ENCODE measurements around the gene BRME1. TPM values are rescaled to one million over a fixed set of nuclear protein-coding genes. Genes with fewer than 3 reads are reported as not detected.

BRME1 gene
- total and polyA plus RNA-seq, 2 donors from 2014 or later = 1.5 to 1.8 TPM

DNA sequence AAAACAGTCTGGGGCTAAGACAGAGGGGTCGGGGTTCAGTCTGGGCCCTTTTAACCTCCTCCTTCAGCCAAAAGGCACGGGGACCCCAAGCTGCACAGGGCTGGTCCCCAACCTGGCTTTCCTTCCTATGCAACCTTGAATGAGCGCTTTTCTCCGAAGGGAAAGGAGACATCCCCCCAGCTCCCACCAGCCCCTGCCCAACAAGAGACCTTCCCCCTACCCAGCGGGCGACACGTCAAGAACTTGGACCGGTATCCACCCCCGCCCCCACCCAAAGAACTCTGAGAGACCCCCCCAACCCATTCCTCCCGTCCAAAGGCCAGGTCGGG, 64.0 kb downstream of the BRME1 start:
- Histone ChIP-seq H3K9me3 (ENCODE audit: control insufficient read depth in 2 of 3, insufficient read depth in 1 of 3, low read length in 3 of 3) (no peaks in the 10 kb centered on the region), H3K4me1 (ENCODE audit: control insufficient read depth in 2 of 3, insufficient read depth in 2 of 3, low read depth in 1 of 3, low read length in 3 of 3) (peaks cover 0 to 37% (median 9%) of the 10 kb centered on the region in 3 donors)
- no peak for FAIRE-seq

GRCh38 chr19:13841086-13841961, 64.6 kb downstream of the BRME1 start:
- intact Hi-C loops (cut with DNase I) = no loop called here
- no peaks in the 10 kb centered on the region for H3K9me3 ChIP-seq (ENCODE audit: control insufficient read depth in 2 of 3, insufficient read depth in 1 of 3, low read length in 3 of 3)
- no peak for TF ChIP-seq CTCF (IDR thresholded peaks at IDR 0.05; ENCODE audit: borderline replicate concordance, extremely low read depth, insufficient read depth)
- H3K9ac ChIP-seq (ENCODE audit: low read length in 3 of 3) = peak overlapping the region in 2 of 3 donors; percentile 69 to 96
- peak overlapping the region; percentile 94 to 97 for H3K27ac ChIP-seq (ENCODE audit: low read depth in 2 of 2, low read length in 2 of 2)
- H3K4me1 ChIP-seq (ENCODE audit: control insufficient read depth in 2 of 3, insufficient read depth in 2 of 3, low read depth in 1 of 3, low read length in 3 of 3) = peaks cover 0 to 37% (median 6%) of the 10 kb centered on the region in 3 donors
- H3K36me3 ChIP-seq (ENCODE audit: control insufficient read depth in 2 of 3, insufficient read depth in 3 of 3, low read length in 3 of 3) = no peaks in the 10 kb centered on the region
- peak overlapping the region; percentile 44 to 80 (median 75) for H3K4me3 ChIP-seq (ENCODE audit: low read length in 3 of 3)
- FAIRE-seq (no peak), DNase-seq (peak in 2 of 5 donors; percentile 72 to 93)
- no peaks in the 10 kb centered on the region for H3K27me3 ChIP-seq (ENCODE audit: control insufficient read depth, insufficient read depth, low read length)

More for the DNA sequence above, 64.0 kb downstream of the BRME1 start:
- Histone ChIP-seq H3K36me3 (ENCODE audit: control insufficient read depth in 2 of 3, insufficient read depth in 3 of 3, low read length in 3 of 3) (no peaks in the 10 kb centered on the region), H3K27me3 (ENCODE audit: control insufficient read depth, insufficient read depth, low read length) (no peaks in the 10 kb centered on the region), H3K4me3 (ENCODE audit: low read length in 3 of 3) (peak overlapping the region; percentile 44 to 80 (median 75)), H3K27ac (ENCODE audit: low read depth in 2 of 2, low read length in 2 of 2) (peak overlapping the region; percentile 94 to 97), H3K9ac (ENCODE audit: low read length in 3 of 3) (peak overlapping the region in 2 of 3 donors; percentile 69 to 96)
- no peak for TF ChIP-seq CTCF (IDR thresholded peaks at IDR 0.05; ENCODE audit: borderline replicate concordance, extremely low read depth, insufficient read depth)
- no peak for DNase-seq
- intact Hi-C loops (cut with DNase I) = no loop called here

DNA sequence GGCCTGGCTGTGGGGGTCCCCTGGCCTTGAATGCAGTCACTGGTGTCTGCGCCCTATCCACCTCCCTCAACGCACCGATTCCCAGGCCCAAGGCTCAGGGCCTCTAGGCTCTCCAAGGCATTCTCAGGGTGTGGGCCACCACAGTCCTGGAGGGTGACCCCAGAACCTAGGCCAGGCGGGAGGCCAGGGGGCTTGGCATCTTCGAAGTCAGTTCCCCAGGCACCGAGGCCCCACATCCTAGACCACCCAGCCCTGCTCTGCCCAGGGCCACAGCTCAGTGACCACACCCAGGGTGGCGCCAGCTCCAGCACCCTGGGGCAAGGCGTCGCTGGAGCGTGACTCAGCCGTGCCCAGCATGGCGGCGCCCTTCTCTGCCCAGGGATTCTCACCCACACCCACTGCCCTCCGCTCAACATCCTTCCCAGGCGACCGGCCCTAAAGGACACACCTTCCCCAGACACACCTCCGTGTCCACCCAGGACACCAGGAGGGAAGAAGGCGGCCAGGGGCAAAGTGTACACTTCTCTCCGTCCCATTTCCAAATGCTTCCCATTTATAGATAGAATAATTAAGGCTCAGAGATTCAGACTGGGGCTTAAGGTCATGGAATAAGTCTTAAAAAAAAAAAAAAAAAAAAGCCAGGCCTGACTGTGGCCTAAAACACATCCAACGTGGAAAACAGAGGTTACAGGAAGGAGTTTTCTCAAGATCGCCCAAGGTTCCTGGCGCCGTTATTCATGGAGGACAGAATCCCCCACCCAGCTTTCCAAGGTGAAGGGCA, 65.4 kb downstream of the BRME1 start:
- H3K9ac ChIP-seq (ENCODE audit: low read length in 3 of 3) = peak overlapping the region; percentile 11 to 96 (median 52)
- intact Hi-C loops (cut with DNase I) = no loop called here
- H3K36me3 ChIP-seq (ENCODE audit: control insufficient read depth in 2 of 3, insufficient read depth in 3 of 3, low read length in 3 of 3) = peaks cover 0 to 3% (median 2%) of the 10 kb centered on the region in 3 donors
- FAIRE-seq (no peak), DNase-seq (peak in 2 of 5 donors; percentile 73 to 94)
- no peak for TF ChIP-seq CTCF (IDR thresholded peaks at IDR 0.05; ENCODE audit: borderline replicate concordance, extremely low read depth, insufficient read depth)
- H3K9me3 ChIP-seq (ENCODE audit: control insufficient read depth in 2 of 3, insufficient read depth in 1 of 3, low read length in 3 of 3) = no peaks in the 10 kb centered on the region
- H3K27ac ChIP-seq (ENCODE audit: low read depth in 2 of 2, low read length in 2 of 2) = peak overlapping the region; percentile 94 to 97
- H3K4me1 ChIP-seq (ENCODE audit: control insufficient read depth in 2 of 3, insufficient read depth in 2 of 3, low read depth in 1 of 3, low read length in 3 of 3) = peaks cover 0 to 40% (median 5%) of the 10 kb centered on the region in 3 donors
- H3K4me3 ChIP-seq (ENCODE audit: low read length in 3 of 3) = peak overlapping the region; percentile 1 to 80 (median 75)
- H3K27me3 ChIP-seq (ENCODE audit: control insufficient read depth, insufficient read depth, low read length) = no peaks in the 10 kb centered on the region
